NCI-H69 (cell line): Measurements from ENCODE around the gene FOXJ3.
A peak's percentile ranks its signal among the peaks of the same experiment; 100 is the strongest.

Source experiments
- DNase-seq: peaks from one replicate; lab custom pipeline; 2025; lab: John Stamatoyannopoulos, UW

Gene FOXJ3

GRCh38 chr1:42334240-42335049, 590 bp downstream of the FOXJ3 start:
- DNase-seq, result peak; percentile 83

GRCh38 chr1:42333662-42334239, 1.3 kb downstream of the FOXJ3 start:
- DNase-seq, result peak; percentile 25

DNA sequence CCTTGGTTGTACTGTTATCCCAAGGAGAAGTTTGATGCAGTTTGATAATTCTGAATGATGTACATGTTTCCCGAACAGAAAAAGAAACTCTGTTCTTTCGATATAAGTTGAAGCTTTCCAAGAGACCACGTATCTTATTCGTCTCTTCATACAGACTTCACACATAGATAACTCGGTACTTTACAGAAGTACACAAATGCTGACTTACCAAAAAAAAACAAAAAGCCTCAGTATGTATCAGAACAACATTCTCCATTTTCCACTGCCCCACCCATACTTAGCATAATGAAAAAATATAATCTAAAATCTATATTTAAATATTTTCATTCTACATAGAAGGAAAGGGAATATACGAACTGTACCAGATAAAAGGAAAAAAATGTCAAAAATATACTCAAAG, 2.2 kb downstream of the FOXJ3 start:
- DNase-seq, result no peak

DNA sequence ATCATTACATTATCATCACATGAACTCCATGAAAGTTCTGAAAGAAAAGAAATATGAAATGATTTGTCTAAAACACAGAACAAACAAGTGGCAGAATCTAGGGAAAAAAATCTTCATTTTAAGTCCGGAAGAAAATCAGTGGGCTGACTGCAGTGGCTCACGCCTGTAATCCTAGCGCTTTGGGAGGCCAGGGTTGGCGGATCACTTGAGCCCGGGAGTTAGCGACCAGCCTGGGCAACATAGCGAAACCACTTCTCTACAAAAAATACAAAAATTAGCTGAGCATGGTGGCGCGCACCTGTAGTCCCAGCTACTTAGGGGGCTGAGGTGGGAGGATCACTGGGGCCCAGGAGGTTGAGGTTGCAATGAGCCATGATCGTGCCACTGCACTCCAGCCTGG, 4.8 kb downstream of the FOXJ3 start:
- no peak for DNase-seq

DNA sequence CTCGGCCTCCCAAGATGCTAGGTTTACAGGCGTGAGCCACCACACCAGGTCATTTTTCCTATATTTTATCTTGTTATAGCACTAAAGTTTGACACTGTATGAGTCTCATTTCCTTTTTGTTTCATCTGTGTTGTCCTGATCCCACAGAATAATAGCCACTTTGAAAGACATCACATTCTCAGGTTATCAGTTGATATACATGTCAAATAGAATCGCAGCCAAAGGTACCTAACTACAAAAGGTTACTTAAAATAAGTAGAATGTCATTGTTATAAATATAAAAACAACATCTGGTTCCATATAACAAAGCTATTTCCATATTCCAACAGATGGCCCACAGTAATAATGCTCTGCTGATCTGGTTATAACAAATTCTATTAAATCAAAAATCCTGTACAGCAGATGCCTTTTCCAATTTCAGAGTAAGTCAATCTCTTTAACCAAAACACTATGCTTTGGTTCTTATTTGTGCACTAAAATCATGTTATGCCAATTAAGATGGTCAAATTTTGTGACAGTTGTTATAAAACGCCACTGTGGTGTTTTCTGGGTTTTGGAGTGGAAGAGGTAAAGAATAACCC, 6.0 kb downstream of the FOXJ3 start:
- no peak for DNase-seq

- DNase-seq, result no peak
Measured at GRCh38 chr1:42328047-42328625, 6.9 kb downstream of the FOXJ3 start.

GRCh38 chr1:42325014-42325402, 10.0 kb downstream of the FOXJ3 start:
- DNase-seq, result no peak

GRCh38 chr1:42324398-42325013, 10.5 kb downstream of the FOXJ3 start:
- DNase-seq, result no peak

- no peak for DNase-seq
Measured at GRCh38 chr1:42323551-42323950, 11.5 kb downstream of the FOXJ3 start.

- DNase-seq, result no peak
Measured at GRCh38 chr1:42322577-42322976, 12.5 kb downstream of the FOXJ3 start.

DNA sequence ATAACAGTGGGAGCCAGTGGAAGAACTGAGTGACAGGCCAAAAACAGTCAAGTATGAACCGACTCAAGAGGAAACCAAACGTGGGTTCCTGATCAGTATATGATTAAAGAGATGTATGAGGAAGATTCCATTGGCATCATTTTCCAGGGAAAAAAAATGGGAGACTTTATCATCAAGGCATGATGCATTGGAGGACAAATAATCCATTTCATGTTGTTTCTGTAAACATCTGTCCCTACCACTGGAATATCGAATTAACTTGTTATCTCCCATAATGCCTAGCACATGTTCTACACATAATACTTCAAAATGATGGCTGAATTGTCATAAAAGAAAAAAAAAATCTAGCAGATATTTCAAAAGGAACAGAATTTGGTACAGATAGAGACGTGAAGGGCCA, 13.3 kb downstream of the FOXJ3 start:
- DNase-seq, result no peak

DNA sequence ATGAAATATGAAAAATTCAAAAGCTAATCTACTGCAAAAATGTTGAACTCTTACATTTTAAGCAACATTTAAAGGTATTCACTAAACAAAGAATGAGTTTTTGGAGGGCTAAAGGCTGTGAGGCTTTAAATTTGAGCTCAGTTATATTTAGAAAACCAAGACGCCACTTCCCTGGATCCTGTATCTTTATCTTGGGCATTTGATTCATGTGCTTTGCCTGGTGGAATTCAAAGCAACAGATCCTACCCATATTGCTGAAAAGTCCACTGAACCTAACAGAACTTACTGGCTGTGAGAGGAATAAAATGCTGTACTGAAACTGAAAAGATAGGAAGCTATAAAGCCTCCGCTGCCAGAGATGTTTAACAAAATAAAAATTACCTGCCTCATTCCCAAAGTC, 14.3 kb downstream of the FOXJ3 start:
- no peak for DNase-seq

- DNase-seq, result peak; percentile 42
Measured at GRCh38 chr1:42319871-42320484, 15.1 kb downstream of the FOXJ3 start.

DNA sequence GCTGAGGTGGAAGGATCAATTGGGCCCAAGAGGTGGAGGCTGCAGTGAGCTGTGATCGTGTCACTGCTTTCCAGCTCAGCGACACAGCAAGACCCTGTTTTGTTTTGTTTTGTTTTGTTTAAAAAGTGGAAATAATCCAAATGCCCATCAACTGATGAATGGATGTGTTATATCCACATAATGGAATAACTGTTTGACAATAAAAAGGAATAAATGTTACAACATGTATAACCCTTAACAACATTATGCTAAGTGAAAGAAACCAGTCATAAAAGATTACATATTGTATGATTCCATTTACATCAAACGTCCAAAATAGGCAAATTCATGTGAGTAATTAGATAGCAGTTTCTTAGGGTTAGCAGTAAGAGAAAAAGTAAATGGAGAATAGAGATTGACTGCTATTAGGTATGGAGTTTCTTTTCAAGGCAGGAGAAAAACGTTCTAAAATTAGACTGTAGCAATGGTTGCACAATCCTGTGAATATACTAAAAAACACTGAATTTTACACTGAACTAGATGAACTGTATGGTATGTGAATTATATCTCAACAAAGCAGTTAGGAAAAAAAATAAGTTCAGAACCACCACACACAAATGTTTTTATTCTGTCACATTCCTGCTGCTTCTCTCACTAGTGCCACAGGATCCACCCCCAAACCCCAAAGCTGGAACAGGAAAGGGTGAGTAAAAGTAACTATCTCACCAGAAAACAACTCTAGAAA, 15.7 kb downstream of the FOXJ3 start:
- no peak for DNase-seq

GRCh38 chr1:42318601-42319000, 16.4 kb downstream of the FOXJ3 start:
- DNase-seq, result no peak

- no peak for DNase-seq
Measured at GRCh38 chr1:42317308-42317707, 17.7 kb downstream of the FOXJ3 start.

DNA sequence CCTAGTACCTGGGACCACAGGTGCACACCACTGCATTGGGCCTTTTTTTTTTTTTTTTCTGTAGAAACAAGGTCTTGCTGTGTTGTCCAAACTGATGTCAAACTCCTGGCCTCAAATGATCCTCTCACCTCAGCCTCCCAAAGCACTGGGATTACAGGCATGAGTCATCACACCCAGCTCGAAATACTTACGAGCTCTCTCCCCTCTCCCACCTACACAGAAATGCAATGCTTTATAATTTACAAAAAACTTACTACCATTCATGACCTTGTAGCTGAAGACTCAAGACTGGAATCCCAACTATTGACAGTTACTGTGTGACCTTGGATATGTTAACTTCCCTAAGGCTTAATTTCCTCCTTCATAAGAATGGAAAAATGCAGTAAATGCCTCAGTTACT, 18.7 kb downstream of the FOXJ3 start:
- no peak for DNase-seq

DNA sequence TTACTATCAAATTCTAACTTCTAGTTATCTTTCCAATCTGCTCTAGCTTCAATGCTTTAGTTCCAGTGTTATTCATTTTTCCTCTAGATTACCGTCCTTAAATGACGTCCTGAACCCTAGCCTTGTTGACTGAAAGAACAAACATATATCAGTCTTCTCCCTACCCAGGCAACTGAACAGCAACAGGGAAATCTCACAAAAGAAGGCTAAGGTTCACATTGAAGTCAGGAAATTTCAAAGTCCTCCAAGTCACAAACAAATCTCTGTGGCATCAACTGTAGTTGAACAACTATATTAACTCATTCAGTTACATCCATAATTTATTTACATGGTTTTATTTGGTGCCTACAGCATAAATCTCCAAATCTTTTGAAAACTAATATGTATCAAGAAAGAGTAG, 19.5 kb downstream of the FOXJ3 start:
- DNase-seq, result no peak

DNA sequence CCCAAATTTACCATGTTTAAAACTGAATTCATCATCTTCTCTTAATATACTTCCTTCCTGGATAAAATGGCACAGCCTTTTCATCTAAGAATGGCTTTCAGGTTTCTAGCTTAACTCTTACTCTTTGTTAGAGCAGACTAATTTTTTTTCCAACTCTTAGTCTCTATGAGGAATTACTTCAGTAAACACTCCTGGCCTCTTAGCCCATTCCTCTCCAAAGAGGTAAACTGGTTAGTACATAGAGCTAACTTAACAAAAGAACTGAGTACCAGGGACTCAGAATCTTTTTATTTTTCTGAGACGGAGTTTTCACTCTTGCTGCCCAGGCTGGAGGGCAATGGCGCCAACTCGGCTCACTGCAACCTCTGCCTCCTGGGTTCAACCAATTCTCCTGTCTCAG, 21.1 kb downstream of the FOXJ3 start:
- DNase-seq, result no peak

- no peak for DNase-seq
Measured at GRCh38 chr1:42312576-42313212, 22.3 kb downstream of the FOXJ3 start.

DNA sequence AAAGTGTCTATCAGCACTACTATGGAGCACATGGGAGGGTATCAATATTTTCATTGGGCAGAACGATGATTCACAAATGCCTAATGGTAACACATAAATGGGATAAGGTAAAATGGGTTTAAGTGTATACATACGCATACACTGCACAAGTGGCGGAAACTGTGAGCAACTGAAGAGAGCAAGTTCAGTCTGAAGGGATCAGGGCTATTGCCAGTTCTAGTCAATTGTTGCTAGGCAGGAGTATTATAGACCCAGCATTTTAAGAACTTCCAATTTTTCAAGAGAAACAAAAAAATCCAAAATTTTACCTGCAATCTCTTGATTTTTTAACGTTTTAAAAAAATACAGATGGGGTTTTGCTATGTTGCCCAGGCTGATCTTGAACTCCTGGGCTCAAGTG, 23.1 kb downstream of the FOXJ3 start:
- DNase-seq, result no peak
